ENCODE results near the gene CCDC127.

Gene CCDC127

DNA sequence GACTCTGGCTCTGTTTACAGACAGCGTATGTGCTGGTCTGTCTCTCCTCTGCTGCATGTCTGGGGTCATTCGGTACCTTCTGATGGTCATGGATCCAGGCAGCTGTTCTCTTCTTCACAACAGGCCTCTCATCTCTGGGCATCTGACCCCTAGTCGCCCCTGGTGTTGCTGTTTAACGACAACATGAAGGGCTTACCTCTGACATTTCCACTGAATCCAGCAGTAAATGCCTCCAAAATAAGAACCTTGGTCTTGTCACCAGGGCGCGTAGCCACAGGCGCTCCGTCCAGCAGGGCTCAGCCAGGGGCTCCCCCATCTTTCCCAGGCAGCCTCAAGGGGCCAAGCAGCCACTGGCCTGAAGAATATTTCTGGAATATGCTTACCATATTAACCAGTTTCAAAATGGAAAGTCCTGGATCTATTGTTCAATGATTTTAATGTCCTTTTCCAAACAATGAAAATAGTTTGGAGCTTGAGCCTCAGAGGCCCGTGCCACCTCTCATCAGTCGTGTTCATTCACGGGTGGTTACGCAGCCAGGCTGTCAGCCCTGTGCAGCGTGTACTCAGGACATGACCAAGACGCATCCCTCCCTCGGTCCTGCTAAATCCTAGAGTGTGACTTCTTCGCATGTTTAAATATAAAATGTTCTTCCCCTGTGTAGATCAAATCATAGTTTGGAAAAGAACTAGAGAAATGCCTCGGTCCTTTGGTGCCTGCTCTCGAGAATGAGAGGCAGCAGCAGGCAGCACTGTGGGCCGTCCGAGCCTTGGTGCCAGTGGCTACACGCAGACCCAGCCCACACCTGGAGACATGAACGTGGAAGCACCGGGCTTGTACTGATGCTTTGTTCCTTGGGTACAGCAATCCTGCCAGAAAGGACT lies 56.8 kb downstream of the CCDC127 start:
- H3K27ac Mint-ChIP-seq, result peak overlapping the region in 2 of 3 experiments; percentile 29 to 77
- TF ChIP-seq CTCF (IDR thresholded peaks at IDR 0.05; ENCODE audit: unreplicated experiment in 3 of 3), result no peak
- H3K4me1 Mint-ChIP-seq, result peaks cover 26% of the 10 kb centered on the region
- no peaks in the 10 kb centered on the region for H3K9me3 Mint-ChIP-seq
- H3K36me3 Mint-ChIP-seq (ENCODE audit: low read depth), result peaks cover 11% of the 10 kb centered on the region
- peaks cover 7% of the 10 kb centered on the region for H3K27me3 Mint-ChIP-seq (ENCODE audit: low read depth)
- peak overlapping the region in 1 of 3 experiments; percentile 11 for H3K4me3 Mint-ChIP-seq

DNA sequence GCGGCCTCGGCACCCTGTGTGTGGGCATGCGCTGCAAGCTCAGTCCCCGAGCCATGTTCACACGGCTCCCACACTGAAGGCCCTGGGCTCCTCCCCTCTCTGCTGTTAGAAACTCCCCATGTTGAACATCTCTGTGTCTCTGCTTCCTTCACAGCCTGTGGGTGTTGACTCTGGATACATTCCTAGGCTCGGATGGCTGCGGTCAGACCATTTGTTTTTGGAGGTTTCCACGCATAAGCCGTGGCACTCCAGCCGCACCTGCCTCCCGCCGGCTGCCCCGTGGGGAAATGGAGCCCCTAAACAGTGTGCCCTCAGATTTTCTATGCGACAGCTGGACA lies 57.8 kb downstream of the CCDC127 start:
- Mint-ChIP-seq H3K27ac (peak overlapping the region; percentile 20 to 77 (median 29)), H3K9me3 (no peaks in the 10 kb centered on the region), H3K36me3 (ENCODE audit: low read depth) (peaks cover 20% of the 10 kb centered on the region), H3K4me1 (peaks cover 35% of the 10 kb centered on the region), H3K4me3 (no peak overlapping the region), H3K27me3 (ENCODE audit: low read depth) (peaks cover 7% of the 10 kb centered on the region)
- no peak for TF ChIP-seq CTCF (IDR thresholded peaks at IDR 0.05; ENCODE audit: unreplicated experiment in 3 of 3)

GRCh38 chr5:159448-160172 lies 58.3 kb downstream of the CCDC127 start:
- peaks cover 7% of the 10 kb centered on the region for H3K27me3 Mint-ChIP-seq (ENCODE audit: low read depth)

GRCh38 chr5:158807-159447 lies 59.0 kb downstream of the CCDC127 start:
- peaks cover 45% of the 10 kb centered on the region for H3K4me1 Mint-ChIP-seq

More at GRCh38 chr5:159448-160172, 58.3 kb downstream of the CCDC127 start:
- Mint-ChIP-seq H3K4me1 (peaks cover 40% of the 10 kb centered on the region), H3K4me3 (peak overlapping the region in 1 of 3 experiments; percentile 31), H3K27ac (peak overlapping the region; percentile 20 to 77 (median 29)), H3K9me3 (no peaks in the 10 kb centered on the region), H3K36me3 (ENCODE audit: low read depth) (peaks cover 26% of the 10 kb centered on the region)
- no peak for TF ChIP-seq CTCF (IDR thresholded peaks at IDR 0.05; ENCODE audit: unreplicated experiment in 3 of 3)

GRCh38 chr5:157801-158200 lies 60.2 kb downstream of the CCDC127 start:
- no peak for TF ChIP-seq CTCF (IDR thresholded peaks at IDR 0.05; ENCODE audit: unreplicated experiment in 3 of 3)
- Mint-ChIP-seq H3K27me3 (ENCODE audit: low read depth) (peaks cover 4% of the 10 kb centered on the region), H3K4me3 (no peak overlapping the region), H3K27ac (no peak overlapping the region), H3K9me3 (no peaks in the 10 kb centered on the region), H3K4me1 (peaks cover 45% of the 10 kb centered on the region), H3K36me3 (ENCODE audit: low read depth) (peaks cover 21% of the 10 kb centered on the region)

More at GRCh38 chr5:158807-159447, 59.0 kb downstream of the CCDC127 start:
- Mint-ChIP-seq H3K9me3 (no peaks in the 10 kb centered on the region), H3K27me3 (ENCODE audit: low read depth) (peaks cover 4% of the 10 kb centered on the region), H3K27ac (peak overlapping the region in 1 of 3 experiments; percentile 23), H3K36me3 (ENCODE audit: low read depth) (peaks cover 24% of the 10 kb centered on the region), H3K4me3 (no peak overlapping the region)
- TF ChIP-seq CTCF (IDR thresholded peaks at IDR 0.05; ENCODE audit: unreplicated experiment in 3 of 3), result no peak
